ENCODE measurements around the gene PGLYRP2. TPM values are rescaled to one million over a fixed set of nuclear protein-coding genes. Genes with fewer than 3 reads are reported as not detected.

The PGLYRP2 gene
- total RNA-seq, result not detected

DNA sequence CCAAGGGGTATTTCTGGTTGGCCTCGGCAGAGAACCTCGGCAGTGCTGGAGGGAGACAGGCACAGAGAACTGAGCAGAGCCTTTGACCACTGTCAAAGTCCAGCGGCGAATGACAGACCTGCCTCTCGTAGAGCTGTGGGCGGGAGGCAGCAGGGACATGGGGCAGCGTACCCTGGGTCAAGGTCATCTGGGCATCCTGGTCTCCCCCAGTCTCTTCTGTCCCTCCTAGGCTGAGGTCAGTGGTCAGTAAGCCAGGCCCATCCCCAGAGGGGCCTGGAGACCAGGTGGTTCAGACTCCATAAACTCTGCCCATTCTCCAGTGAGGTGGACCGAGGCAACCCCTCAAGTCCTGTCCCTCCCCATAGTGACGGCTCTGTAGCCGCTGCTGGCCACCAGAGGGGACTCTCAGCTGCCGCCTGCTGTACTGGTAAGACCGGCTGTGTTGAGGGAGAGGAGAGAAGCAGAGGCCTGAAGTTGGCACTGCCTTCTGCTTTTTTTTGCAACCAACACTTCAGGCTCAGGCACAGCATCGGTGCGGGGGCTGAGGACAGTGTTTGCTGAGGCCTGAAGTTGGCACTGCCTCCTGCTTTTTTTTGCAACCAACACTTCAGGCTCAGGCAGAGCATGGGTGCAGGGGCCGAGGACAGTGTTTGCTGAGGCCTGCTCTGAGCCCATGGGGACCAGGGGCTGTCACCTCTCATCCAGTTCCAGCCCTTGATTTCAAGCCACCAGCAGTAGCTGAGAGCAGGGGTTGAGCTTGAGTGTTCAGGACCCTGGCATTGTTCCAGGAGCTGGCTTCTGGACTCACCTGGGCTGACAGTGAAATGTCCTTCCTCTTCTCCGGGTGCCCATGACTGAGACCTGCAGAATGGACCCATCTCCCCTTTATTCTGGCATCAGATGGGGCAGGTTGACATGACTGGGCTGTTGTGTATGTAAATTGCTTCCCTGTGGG is at the start of gene PGLYRP2:
Gene PGLYRP2, minus strand, starts transcription at position 111 of the 955 bp plus-strand sequence. CDS start 130 bp downstream, outside the sequence.

DNA sequence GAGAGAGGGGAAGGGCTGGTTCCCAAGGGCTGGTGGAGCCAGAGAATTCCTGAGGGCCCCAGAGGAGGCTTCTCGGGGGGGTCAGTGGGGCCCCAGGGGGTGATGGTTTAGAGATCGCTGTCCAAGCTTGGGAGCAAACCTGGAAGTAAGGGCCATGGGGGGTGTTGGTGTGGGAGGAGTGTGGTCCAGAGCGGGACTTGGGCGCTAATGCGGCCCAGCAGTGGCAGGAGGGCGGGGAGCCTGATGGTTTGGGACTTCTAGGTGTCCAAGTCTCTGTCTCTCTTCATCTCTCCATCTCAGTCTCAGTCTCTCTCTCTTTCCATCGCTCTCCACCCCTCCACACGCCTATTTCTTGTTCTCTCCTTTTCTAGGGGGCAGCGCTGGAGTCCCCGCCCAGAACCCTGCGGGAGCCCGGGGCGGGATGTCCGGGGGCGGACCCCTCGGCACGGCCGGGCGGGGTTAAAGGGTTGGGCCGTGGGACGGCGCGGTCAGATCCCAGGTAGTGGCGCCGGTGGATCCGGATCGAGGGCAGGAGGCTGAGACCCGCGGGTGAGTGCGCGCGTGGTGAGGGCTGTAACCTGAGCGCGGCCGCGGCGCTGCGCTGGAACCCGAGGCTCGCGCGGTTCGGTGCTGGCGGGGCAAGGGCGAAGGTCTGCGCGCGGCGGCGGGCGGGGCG is 28.9 kb upstream of the PGLYRP2 start, which contains the start of gene CYP4F22:
Gene CYP4F22, plus strand, starts transcription at position 491 of the 676 bp plus-strand sequence. CDS start 16,812 bp downstream, outside the sequence.

DNA sequence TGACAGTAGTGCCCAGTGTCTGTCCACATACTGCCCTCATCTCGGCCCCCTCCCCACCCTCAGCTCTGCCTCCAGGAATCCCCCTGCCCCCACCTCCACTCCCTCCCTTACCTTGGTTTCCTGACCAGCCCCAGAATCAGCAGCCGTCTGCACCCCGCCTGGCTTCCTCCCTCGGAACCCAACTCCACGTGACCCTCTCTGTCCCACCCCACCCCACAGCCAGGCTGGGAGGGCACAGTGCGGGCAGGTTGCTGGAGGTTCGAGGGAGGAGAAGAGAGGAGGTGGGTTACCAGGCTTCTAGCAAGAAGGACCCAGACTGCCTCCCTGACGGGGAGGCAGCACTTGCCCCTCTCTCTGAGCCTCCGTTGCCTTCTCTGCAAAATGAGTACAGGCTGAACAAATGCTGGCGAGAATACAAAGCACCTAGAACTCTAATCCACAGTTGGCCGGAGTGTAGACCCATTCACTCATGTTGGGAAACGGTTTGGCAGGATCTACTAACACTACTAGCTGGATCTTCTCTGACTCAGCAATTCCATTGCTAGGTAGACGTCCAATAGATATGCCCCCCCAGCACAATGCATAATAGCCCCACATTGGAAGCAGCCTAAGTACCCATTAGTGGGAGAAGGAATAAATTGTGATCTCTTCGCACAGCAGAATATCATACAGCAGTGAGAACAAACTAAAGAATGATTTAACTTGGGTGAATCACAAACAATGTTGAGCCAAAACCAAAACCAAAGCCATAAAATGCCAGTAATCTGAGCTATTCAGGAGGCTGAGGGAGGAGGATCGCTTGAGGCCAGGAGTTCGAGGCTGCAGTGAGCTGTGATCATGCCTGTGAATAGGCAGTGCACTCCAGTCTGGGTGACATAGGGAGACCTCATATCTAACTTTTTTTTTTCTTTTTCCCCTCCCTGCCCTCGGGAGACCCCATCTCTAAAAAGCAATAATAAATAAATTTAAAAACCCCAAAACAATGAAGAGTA is 14.6 kb downstream of the PGLYRP2 start, which contains the start of gene RASAL3:
Gene RASAL3, minus strand, starts transcription at position 151 of the 992 bp plus-strand sequence. CDS start 186 bp downstream, outside the sequence.

GRCh38 chr19:15449620-15450527 is 29.4 kb downstream of the PGLYRP2 start, which contains the start of gene WIZ:
TSS of gene WIZ (minus strand) at chr19:15449956. CDS start at chr19:15448307, 1,649 bp downstream.

Other genes starting within 250 kb of the PGLYRP2 start
- gene EPHX3, start 247.1 kb downstream of the PGLYRP2 start, total RNA-seq, result 1.9 TPM
- 38.6 TPM for gene BRD4, start 147.0 kb downstream of the PGLYRP2 start, total RNA-seq
- gene AKAP8, start 99.7 kb downstream of the PGLYRP2 start, total RNA-seq, result 38.9 TPM
- gene AKAP8L, start 60.5 kb downstream of the PGLYRP2 start, total RNA-seq, result 125 TPM
- gene WIZ, start 29.5 kb downstream of the PGLYRP2 start, total RNA-seq, result 26.1 TPM
- 0.82 TPM for gene RASAL3, start 15.0 kb downstream of the PGLYRP2 start, total RNA-seq
- not detected for gene CYP4F22, start 29.0 kb upstream of the PGLYRP2 start, total RNA-seq
- not detected for gene CYP4F8, start 135.7 kb upstream of the PGLYRP2 start, total RNA-seq
- 0.71 TPM for gene CYP4F3, start 161.4 kb upstream of the PGLYRP2 start, total RNA-seq
- gene CYP4F12, start 193.6 kb upstream of the PGLYRP2 start, total RNA-seq, result 1.8 TPM
- gene OR10H2, start 248.5 kb upstream of the PGLYRP2 start, total RNA-seq, result not detected